Measurements from ENCODE around the gene TSPAN14.

The TSPAN14 gene

DNA sequence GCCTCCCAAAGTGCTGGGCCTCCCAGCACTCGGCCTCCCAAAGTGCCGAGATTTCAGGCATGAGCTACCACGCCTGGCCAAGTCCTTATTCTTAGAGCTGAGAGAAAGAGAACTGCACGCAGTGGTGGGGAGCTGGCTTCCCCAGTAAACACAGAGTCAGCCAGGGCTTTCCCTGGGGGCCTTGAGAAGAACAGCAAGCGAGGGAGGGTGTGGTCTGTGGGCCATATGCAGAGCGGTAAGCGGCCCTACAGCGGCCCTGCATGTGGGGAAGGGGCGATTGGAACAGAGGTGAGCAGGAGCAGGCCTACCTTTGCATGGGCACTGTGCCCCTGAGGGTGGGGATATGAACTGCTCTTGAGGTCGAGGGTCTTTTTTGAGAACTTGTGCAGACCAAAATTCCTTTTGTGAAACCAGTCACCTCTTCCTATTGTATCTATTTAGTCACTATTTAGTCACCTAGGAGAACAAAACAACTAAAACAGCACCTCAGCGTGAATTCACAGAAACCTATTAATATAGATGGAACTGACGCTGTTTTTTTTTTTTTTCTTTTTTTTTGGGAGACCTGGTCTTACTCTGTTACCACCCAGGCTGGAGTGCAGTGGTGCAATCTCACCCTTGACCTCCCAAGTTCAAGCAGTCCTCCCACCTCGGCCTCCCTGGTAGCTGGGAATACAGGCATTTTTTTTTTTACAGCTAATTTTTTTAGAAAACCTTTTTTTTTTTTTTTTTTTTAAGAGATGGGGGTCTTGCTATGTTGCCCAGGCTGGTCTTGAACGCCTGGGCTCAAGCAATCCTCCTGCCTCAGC is 46.7 kb downstream of the TSPAN14 start:
- Histone ChIP-seq H3K27me3 (ENCODE audit: insufficient read depth, poor library complexity, severe bottlenecking) (no peaks in the 10 kb centered on the region), H3K27ac (ENCODE audit: poor library complexity, severe bottlenecking) (peak overlapping the region; percentile 99), H3K36me3 (ENCODE audit: low read depth) (peaks cover 20% of the 10 kb centered on the region), H3K9me3 (ENCODE audit: severe bottlenecking) (no peaks in the 10 kb centered on the region), H3K4me1 (ENCODE audit: insufficient read depth, poor library complexity, severe bottlenecking) (peaks cover 99% of the 10 kb centered on the region), H3K4me3 (ENCODE audit: severe bottlenecking) (no peak overlapping the region)
- no peak for DNase-seq (ENCODE audit: low spot score)
- TF ChIP-seq CTCF (IDR thresholded peaks at IDR 0.05; ENCODE audit: poor library complexity, severe bottlenecking): no peak
- no peak for ATAC-seq (ENCODE audit: low read depth)

DNA sequence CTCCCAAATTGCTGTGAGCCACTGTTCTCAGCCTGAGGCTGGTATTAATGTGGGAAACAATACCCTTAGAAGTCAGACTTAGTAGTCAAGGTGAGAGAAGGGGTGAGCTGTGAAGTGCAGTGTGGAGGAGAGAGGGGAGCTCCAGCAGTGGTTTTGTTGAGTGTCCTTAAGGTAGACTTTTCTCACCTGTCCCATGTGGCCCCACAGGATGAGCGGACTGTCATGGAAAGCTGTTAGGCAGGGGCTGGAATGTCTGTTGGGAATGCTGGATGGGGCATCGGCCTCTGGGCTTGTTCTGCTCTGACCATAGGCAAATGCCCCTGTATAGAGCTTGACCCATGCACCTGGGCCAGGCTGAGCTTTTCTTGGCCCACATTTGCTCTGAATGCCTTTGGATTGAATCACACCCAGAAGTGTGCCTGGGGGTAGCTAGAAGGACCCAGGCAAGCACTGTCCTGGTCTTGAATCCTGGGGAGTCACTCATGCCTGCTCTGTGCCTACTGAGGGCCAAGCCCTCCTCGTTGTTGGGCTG is 47.3 kb downstream of the TSPAN14 start:
- Histone ChIP-seq H3K4me1 (ENCODE audit: insufficient read depth, poor library complexity, severe bottlenecking) (peaks cover 99% of the 10 kb centered on the region), H3K36me3 (ENCODE audit: low read depth) (peaks cover 14% of the 10 kb centered on the region), H3K4me3 (ENCODE audit: severe bottlenecking) (no peak overlapping the region), H3K9me3 (ENCODE audit: severe bottlenecking) (no peaks in the 10 kb centered on the region), H3K27me3 (ENCODE audit: insufficient read depth, poor library complexity, severe bottlenecking) (no peaks in the 10 kb centered on the region), H3K27ac (ENCODE audit: poor library complexity, severe bottlenecking) (peak overlapping the region; percentile 99)
- ATAC-seq (ENCODE audit: low read depth): peak; percentile 6
- DNase-seq (ENCODE audit: low spot score): no peak
- TF ChIP-seq CTCF (IDR thresholded peaks at IDR 0.05; ENCODE audit: poor library complexity, severe bottlenecking): no peak

- H3K27ac ChIP-seq (ENCODE audit: poor library complexity, severe bottlenecking): peak overlapping the region; percentile 99
- H3K36me3 ChIP-seq (ENCODE audit: low read depth): peaks cover 14% of the 10 kb centered on the region
- peaks cover 99% of the 10 kb centered on the region for H3K4me1 ChIP-seq (ENCODE audit: insufficient read depth, poor library complexity, severe bottlenecking)
- no peaks in the 10 kb centered on the region for H3K9me3 ChIP-seq (ENCODE audit: severe bottlenecking)
- no peak for TF ChIP-seq CTCF (IDR thresholded peaks at IDR 0.05; ENCODE audit: poor library complexity, severe bottlenecking)
- ATAC-seq (ENCODE audit: low read depth): no peak
- DNase-seq (ENCODE audit: low spot score): no peak
- no peaks in the 10 kb centered on the region for H3K27me3 ChIP-seq (ENCODE audit: insufficient read depth, poor library complexity, severe bottlenecking)
- H3K4me3 ChIP-seq (ENCODE audit: severe bottlenecking): no peak overlapping the region
Observed at GRCh38 chr10:80501913-80502521, 47.9 kb downstream of the TSPAN14 start.

GRCh38 chr10:80502621-80503583 is 48.8 kb downstream of the TSPAN14 start:
- Histone ChIP-seq H3K36me3 (ENCODE audit: low read depth) (peaks cover 20% of the 10 kb centered on the region), H3K27ac (ENCODE audit: poor library complexity, severe bottlenecking) (peak overlapping the region; percentile 99), H3K4me3 (ENCODE audit: severe bottlenecking) (no peak overlapping the region), H3K9me3 (ENCODE audit: severe bottlenecking) (no peaks in the 10 kb centered on the region), H3K4me1 (ENCODE audit: insufficient read depth, poor library complexity, severe bottlenecking) (peaks cover 97% of the 10 kb centered on the region), H3K27me3 (ENCODE audit: insufficient read depth, poor library complexity, severe bottlenecking) (no peaks in the 10 kb centered on the region)
- ATAC-seq (ENCODE audit: low read depth): no peak
- TF ChIP-seq CTCF (IDR thresholded peaks at IDR 0.05; ENCODE audit: poor library complexity, severe bottlenecking): no peak
- no peak for DNase-seq (ENCODE audit: low spot score)
